GM20431 (cell line): ENCODE measurements around the gene GNG11.
"Not testable (repeated sequence)": the region's sequence is repeated elsewhere in the genome, so short reads cannot be mapped to it uniquely, and the experiment has no call there.

Source experiments
- in situ Hi-C: fragments of 300-500 bp; cut with MseI, MboI; formaldehyde crosslinking; loops from one replicate; pipeline ENCODE4 v1.15.0; 2020; ENCODE audit warnings: low sequenced_read_pairs; ENCODE audit not compliant: unreplicated experiment

GNG11 gene

DNA sequence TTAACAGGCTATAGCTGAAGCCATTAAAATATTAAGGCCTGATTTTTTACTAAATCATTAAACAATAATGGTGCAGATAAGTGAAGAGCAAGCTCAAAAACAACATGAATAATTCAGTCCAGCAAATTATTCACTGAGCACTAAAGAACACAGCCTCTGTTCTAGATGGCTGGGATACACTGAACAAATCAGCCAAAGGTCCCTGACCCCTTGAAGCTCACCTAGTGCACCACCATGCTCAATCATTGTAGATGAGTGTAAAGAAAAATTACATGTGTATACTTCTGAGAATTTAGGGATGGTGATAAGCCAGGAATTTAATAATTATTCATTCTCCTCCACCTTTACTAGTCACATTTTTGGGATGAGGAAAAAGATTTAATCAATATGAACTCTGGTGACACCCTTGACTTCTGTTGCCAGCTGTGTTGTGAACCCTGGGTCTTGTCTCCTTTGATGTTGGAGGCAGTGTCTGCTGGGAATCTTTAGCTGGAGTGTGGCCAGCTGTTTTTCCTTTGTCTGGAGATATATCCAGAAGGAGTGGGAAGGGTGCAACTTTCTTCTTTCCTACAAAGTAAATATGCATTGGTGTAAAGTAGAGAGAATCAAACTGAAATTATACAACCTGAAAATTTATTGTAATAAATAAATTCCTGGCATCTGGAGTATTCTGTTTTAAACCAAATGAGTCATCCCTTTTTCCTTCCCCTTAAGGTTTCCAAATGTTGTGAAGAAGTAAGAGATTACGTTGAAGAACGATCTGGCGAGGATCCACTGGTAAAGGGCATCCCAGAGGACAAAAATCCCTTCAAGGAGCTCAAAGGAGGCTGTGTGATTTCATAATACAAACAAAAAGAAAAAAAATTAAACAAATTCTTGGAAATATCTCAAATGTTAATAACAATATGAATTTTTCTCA lies 11.2 kb upstream of the GNG11 start:
- in situ Hi-C loops = no loop called here

GRCh38 chr7:93911242-93911641 lies 10.3 kb upstream of the GNG11 start:
- in situ Hi-C loops = not testable (repeated sequence)

GRCh38 chr7:93911661-93912060 lies 9.9 kb upstream of the GNG11 start:
- in situ Hi-C loops = not testable (repeated sequence)

GRCh38 chr7:93913197-93913596 lies 8.3 kb upstream of the GNG11 start:
- in situ Hi-C loops = no loop called here

DNA sequence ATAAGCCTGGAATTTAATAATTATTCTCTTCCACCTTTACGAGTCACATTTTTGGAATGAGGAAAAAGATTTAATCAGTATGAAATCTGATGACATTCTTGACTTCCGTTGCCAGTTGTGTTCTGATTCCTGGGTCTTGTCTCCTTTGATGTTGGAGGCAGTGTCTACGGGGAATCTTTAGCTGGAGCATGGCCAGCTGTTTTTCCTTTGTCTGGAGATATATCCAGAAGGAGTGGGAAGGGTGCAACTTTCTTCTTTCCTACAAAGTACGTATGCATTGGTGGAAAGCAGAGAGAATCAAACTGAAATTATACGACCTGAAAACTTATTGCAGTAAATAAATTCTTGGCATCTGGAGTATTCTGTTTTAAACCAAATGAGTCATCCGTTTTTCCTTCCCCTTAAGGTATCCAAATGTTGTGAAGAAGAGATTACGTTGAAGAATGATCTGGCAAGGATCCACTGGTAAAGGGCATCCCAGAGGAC lies 6.9 kb upstream of the GNG11 start:
- in situ Hi-C loops = no loop called here

- in situ Hi-C loops = not testable (repeated sequence)
Measured at GRCh38 chr7:93915206-93915842, 6.2 kb upstream of the GNG11 start.

DNA sequence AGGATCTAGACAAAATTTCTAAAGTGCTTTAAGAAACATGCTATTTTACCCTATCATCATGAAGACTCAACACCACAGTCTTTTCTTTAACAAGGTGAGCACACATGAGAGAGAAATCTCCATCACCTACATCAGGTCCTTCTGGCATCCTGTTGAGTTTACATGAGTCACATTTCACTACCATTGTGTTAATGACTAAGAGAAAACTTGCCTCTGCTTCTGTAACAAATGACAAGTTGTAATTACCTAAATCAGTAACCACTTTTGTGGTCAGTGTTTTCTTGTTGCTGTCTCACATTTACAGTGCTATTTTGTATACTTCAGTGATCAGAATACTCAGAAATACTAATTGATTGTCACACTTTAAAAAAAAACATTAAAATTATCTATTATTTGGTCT lies 5.6 kb upstream of the GNG11 start:
- in situ Hi-C loops = not testable (repeated sequence)

- in situ Hi-C loops = not testable (repeated sequence)
Measured at GRCh38 chr7:93916315-93916714, 5.2 kb upstream of the GNG11 start.

DNA sequence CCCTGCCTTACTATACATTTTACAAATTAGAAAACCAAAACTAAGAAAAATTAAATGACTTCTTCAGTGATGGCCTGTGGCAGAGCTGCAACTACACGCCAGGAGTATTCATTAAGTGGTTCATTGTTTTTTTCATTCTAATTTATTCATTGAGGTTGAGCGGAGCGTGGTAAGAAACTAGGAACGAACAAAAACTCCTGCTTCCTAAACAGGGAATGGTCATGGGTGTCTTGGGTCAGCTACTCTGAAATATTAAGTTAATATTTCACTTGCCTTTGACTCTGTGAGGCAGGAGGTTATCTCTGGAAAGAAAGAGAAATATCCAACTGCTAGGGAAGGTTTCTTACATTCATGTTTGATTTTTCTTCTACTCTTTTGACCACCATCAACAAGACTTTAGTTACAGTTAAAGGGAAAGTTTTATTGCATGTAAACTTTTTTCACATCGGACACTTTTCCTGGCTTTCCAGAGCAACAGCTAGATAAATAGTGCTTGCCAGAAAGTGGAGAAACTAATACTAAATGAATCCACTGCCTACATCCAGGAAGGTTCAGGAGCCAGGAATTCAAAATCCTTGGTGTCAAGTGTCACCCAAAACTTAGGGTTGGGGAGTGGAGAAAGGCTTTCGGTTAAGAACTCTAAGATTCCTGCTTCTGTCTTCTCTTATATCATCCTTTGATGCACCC lies 896 bp upstream of the GNG11 start:
- in situ Hi-C loops = no loop called here

DNA sequence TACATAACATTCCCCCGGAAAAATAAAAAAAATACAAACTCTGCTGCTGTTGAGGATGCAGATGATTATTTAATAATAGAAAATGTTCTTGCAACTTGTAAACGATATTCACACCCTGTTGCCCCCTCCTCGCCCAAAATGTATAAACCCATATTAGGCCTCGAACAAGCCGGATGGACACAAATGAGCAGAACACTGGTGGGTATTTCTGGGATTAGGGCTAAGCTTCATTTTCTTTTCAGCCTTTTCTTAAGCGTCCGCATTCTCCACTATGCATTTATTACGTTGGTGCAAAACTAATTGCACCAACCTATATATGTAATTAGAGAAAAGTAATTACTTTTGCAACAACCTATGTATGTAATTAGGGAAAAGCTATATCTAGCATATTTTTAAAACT lies 349 bp upstream of the GNG11 start:
- in situ Hi-C loops = no loop called here

DNA sequence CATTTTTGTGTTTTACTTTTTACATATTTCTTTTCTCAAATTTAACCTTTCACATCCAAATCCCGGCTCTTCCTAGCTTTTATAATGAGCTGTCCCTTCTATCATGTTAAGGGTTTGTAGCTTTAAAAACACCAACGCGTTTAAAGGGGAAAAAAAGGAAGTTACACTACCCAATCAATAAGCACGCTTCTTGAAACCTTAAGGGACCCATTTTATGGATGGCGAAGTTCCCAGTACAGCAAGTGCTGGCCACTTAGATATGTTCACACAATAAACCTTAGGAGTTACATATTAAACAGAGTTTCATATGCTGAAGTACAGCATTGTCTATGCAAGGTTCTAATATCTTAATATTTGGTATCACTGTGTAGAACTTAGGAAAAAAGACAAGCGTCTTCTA lies 1.8 kb downstream of the GNG11 start:
- in situ Hi-C loops = no loop called here

- in situ Hi-C loops = no loop called here
Measured at GRCh38 chr7:93923942-93924341, 2.4 kb downstream of the GNG11 start.

- in situ Hi-C loops = no loop called here
Measured at GRCh38 chr7:93926800-93927199, 5.3 kb downstream of the GNG11 start.

DNA sequence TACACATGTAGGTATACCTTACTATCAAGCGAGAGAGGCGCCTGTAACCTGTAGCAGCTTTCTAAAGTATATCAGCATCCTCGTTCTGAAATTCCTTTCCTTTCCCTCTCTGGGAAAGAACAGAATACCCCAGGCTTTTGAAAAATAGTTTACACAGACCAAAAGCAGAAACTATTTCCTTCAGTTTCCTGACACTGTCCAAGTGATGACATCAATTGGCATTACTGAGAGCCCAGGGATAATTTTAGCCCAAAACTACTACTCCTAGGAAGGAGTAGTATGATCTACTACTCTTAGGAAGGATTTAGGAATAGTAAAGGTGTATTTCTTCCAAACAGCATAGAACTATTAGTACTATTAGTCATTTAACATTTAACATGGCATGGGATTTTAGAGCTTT lies 6.0 kb downstream of the GNG11 start:
- in situ Hi-C loops = no loop called here

DNA sequence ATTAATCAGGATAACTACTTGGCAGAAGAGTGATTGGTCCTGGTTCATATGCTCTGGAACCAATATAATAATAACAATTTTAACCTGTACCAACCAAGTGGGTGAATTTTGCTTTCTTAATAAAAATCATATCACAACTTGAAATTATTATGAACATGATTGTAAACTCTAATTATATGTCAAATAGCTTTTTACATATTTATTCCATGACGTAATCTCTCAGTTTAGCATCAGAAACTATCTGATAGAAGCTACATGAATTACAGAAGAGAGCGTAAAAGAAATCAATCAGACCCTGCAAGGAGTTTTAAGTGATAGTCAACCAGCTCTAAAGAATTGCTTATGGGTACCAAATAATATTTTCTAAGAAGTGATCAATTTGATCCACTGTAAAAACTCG lies 10.1 kb downstream of the GNG11 start:
- in situ Hi-C loops = no loop called here

- in situ Hi-C loops = no loop called here
Measured at GRCh38 chr7:93933156-93933555, 11.6 kb downstream of the GNG11 start.

GRCh38 chr7:93935102-93935501 lies 13.6 kb downstream of the GNG11 start:
- in situ Hi-C loops = no loop called here

GRCh38 chr7:93937818-93938217 lies 16.3 kb downstream of the GNG11 start:
- in situ Hi-C loops = no loop called here

DNA sequence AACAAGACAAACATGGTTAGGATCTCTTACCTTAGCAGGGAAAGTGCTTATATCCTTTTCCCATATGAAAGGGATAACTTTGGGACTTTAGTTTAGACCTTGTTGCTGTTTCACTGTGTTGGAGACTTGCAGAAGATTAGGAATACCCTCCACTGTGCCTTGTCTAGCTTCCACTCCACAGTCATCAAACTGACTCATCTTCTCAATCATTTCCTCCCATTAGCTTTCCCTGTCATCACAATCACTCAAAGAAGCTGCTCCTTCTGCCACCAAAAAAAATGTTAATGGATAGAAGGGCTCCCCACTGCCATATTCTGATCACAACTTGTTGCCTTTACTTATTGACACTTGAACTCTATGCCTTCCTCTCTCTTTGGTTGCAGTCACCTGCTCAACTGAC lies 16.8 kb downstream of the GNG11 start:
- in situ Hi-C loops = no loop called here

DNA sequence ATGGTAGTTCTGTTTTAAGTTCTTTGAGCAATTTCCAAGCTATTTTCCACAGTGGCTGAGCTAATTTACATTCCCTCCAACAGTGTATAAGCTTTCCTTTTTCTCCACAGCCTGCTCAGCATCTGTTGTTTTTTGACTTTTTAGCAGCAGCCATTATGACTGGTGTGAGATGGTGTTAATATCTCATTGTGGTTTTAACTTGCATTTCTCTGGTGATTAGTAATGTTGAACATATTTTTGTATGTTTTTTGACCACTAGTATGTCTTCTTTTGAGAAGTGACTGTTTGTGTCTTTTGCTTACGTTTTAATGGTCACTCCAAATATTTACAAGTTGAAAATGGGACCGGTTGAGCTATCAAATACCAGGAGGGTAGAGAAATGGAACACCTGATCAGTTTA lies 20.4 kb downstream of the GNG11 start:
- in situ Hi-C loops = no loop called here
